ENCODE data around the gene COL18A1.
"Not testable (repeated sequence)": the region's sequence is repeated elsewhere in the genome, so short reads cannot be mapped to it uniquely, and the experiment has no call there.

- TF ChIP-seq GLIS3 (CRISPR knock-in tag; IDR thresholded peaks at IDR 0.05); ZFP30 (CRISPR knock-in tag; IDR thresholded peaks at IDR 0.05); ZC3H10 (CRISPR knock-in tag; IDR thresholded peaks at IDR 0.05); TCF4 (CRISPR knock-in tag; IDR thresholded peaks at IDR 0.05; ENCODE audit: borderline replicate concordance); ARNTL (CRISPR knock-in tag; IDR thresholded peaks at IDR 0.05; ENCODE audit: borderline replicate concordance, low read depth); ZNF565 (CRISPR knock-in tag; conservative IDR thresholded peaks at IDR 0.05; ENCODE audit: low read depth); POU6F1 (CRISPR knock-in tag; IDR thresholded peaks at IDR 0.05; ENCODE audit: borderline replicate concordance, low read depth); ZFP3 (CRISPR knock-in tag; IDR thresholded peaks at IDR 0.05); ZNF70 (CRISPR knock-in tag; IDR thresholded peaks at IDR 0.05); PATZ1 (CRISPR knock-in tag; IDR thresholded peaks at IDR 0.05; ENCODE audit: borderline replicate concordance); BACH2 (CRISPR knock-in tag; IDR thresholded peaks at IDR 0.05; ENCODE audit: borderline replicate concordance); RARB (CRISPR knock-in tag; IDR thresholded peaks at IDR 0.05); CREB5 (CRISPR knock-in tag; IDR thresholded peaks at IDR 0.05; ENCODE audit: low read depth); ISL1 (CRISPR knock-in tag; IDR thresholded peaks at IDR 0.05): not testable (repeated sequence)
Measured at GRCh38 chr21:45369018-45369417, 35.9 kb upstream of the COL18A1 start.
